Suprapubic skin (tissue), 4 donors: ENCODE data around the gene GFY. TPM values are rescaled to one million over a fixed set of nuclear protein-coding genes. Genes with fewer than 3 reads are reported as not detected.
A peak's percentile ranks its signal among the peaks of the same experiment; 100 is the strongest.
"Not testable (repeated sequence)": the region's sequence is repeated elsewhere in the genome, so short reads cannot be mapped to it uniquely, and the experiment has no call there.

Experiments used
- DNase-seq, 2 donors: peaks; one replicate each; pipeline ENCODE4 v3.0.0-alpha.2; 2019; ENCODE audit warnings: low spot score in 2 of 2
- H3K27ac ChIP-seq: fragments of 200-600 bp; sonication (generic); one replicate; pipeline ENCODE4 v1.5.1; 2019
- H3K27me3 ChIP-seq: fragments of 200-600 bp; sonication (generic); one replicate; pipeline ENCODE4 v1.5.1; 2019
- H3K36me3 ChIP-seq: fragments of 200-600 bp; sonication (generic); one replicate; pipeline ENCODE4 v1.5.1; 2019
- H3K4me1 ChIP-seq: fragments of 200-600 bp; sonication (generic); one replicate; pipeline ENCODE4 v1.5.1; 2019
- H3K4me3 ChIP-seq: fragments of 200-600 bp; sonication (generic); one replicate; pipeline ENCODE4 v1.5.1; 2019; ENCODE audit warnings: mild to moderate bottlenecking
- H3K9me3 ChIP-seq: fragments of 200-600 bp; sonication (generic); one replicate; pipeline ENCODE4 v1.5.1; 2019
- CTCF ChIP-seq, 2 donors: fragments of 200-600 bp in 1 of 2; fragments of 450-650 bp in 1 of 2; sonication (generic) in 1 of 2; IDR thresholded peaks; one replicate each; pipeline ENCODE4 v1.5.1; 2016 to 2019; ENCODE audit warnings: antibody characterized with exemption in 2 of 2, mild to moderate bottlenecking in 1 of 2, moderate library complexity in 1 of 2
- EP300 ChIP-seq: sonication (generic); formaldehyde crosslinking; IDR thresholded peaks from one replicate; pipeline ENCODE4 v1.6.1; 2017; ENCODE audit warnings: antibody characterized with exemption
- POLR2A ChIP-seq, 2 donors: fragments of 450-650 bp; IDR thresholded peaks; one replicate each; pipeline ENCODE4 v1.6.1; 2017; ENCODE audit warnings: antibody characterized with exemption in 2 of 2, mild to moderate bottlenecking in 2 of 2, moderate library complexity in 2 of 2
- POLR2AphosphoS5 ChIP-seq, 3 donors: sonication (generic); formaldehyde crosslinking; IDR thresholded peaks; one replicate each; pipeline ENCODE4 v1.6.1; 2017; ENCODE audit warnings: antibody characterized with exemption in 3 of 3
- WGBS: methylation state at CpG from one replicate; pipeline ENCODE4 v1.1.5; 2018; 5-methylcytosine and 5-hydroxymethylcytosine counted together
- total RNA-seq, 4 donors: library from RNA; depleted of rRNA; stranded (reverse); fragments of >200 nt; gene quantifications; one replicate each; pipeline ENCODE4 v1.1.0, GENCODE V29; 2016

The GFY gene
- total RNA-seq, 4 donors from 2014 or later, result not detected

- peak within 1 kb of the TSS; percentile 73 for H3K4me3 ChIP-seq
- peak; percentile 99 to 100 for DNase-seq
- peak within 1 kb of the TSS; percentile 96 for H3K27ac ChIP-seq
- WGBS, result under 1% methylated on average over 35 of the region's 66 CpGs
- peaks cover 6% of the 10 kb centered on the region for H3K36me3 ChIP-seq
- peaks cover 36% of the 10 kb centered on the region for H3K4me1 ChIP-seq
- TF ChIP-seq POLR2AphosphoS5 (IDR thresholded peaks at IDR 0.05), result peak; percentile 22 to 91 (median 79)
- TF ChIP-seq CTCF (IDR thresholded peaks at IDR 0.05), result no peak
- TF ChIP-seq EP300, result no peak
- peak; percentile 79 to 90 for TF ChIP-seq POLR2A (IDR thresholded peaks at IDR 0.05)
- H3K9me3 ChIP-seq, result no peaks in the 10 kb centered on the region
- no peaks in the 10 kb centered on the region for H3K27me3 ChIP-seq
These were observed 28.0 kb downstream of the GFY start, which contains the start of gene ALDH16A1 for GRCh38 chr19:49453013-49453756. TSS of gene ALDH16A1 (plus strand) at chr19:49453225. CDS start at chr19:49453332, 107 bp downstream.

- no peaks in the 10 kb centered on the region for H3K27me3 ChIP-seq
- H3K4me3 ChIP-seq, result peak overlapping the region; percentile 73
- peaks cover 6% of the 10 kb centered on the region for H3K36me3 ChIP-seq
- H3K9me3 ChIP-seq, result no peaks in the 10 kb centered on the region
- peaks cover 40% of the 10 kb centered on the region for H3K4me1 ChIP-seq
- TF ChIP-seq POLR2A (IDR thresholded peaks at IDR 0.05) (no peak), POLR2AphosphoS5 (IDR thresholded peaks at IDR 0.05) (no peak), CTCF (IDR thresholded peaks at IDR 0.05) (no peak)
- WGBS, result 48% methylated on average over 10 of the region's 10 CpGs
- peak overlapping the region; percentile 96 for H3K27ac ChIP-seq
- no peak for DNase-seq
These were observed 28.6 kb downstream of the GFY start for GRCh38 chr19:49453757-49454240.

- TF ChIP-seq EP300 (no peak), POLR2AphosphoS5 (IDR thresholded peaks at IDR 0.05) (peak in 1 of 3 donors; percentile 54)
- Histone ChIP-seq H3K36me3 (peaks cover 15% of the 10 kb centered on the region), H3K27ac (peak overlapping the region; percentile 61), H3K4me1 (peaks cover 35% of the 10 kb centered on the region), H3K27me3 (no peaks in the 10 kb centered on the region), H3K9me3 (no peaks in the 10 kb centered on the region), H3K4me3 (no peak overlapping the region)
- DNase-seq, result no peak
- WGBS, result 59% methylated on average over 5 of the region's 5 CpGs
These were observed 30.6 kb downstream of the GFY start for GRCh38 chr19:49455773-49456172.

- no peaks in the 10 kb centered on the region for H3K27me3 ChIP-seq
- WGBS, result 75% methylated on average over 5 of the region's 5 CpGs
- H3K27ac ChIP-seq, result peak overlapping the region; percentile 61
- no peak for DNase-seq
- TF ChIP-seq EP300, result no peak
- H3K36me3 ChIP-seq, result peaks cover 15% of the 10 kb centered on the region
- H3K4me1 ChIP-seq, result peaks cover 30% of the 10 kb centered on the region
- H3K9me3 ChIP-seq, result no peaks in the 10 kb centered on the region
- H3K4me3 ChIP-seq, result no peak overlapping the region
These were observed 31.1 kb downstream of the GFY start for GRCh38 chr19:49456326-49456725.

GRCh38 chr19:49458567-49458903, 33.3 kb downstream of the GFY start:
- Histone ChIP-seq H3K4me3 (no peak overlapping the region), H3K27ac (peak overlapping the region; percentile 52), H3K36me3 (peaks cover 20% of the 10 kb centered on the region), H3K9me3 (no peaks in the 10 kb centered on the region), H3K4me1 (peaks cover 24% of the 10 kb centered on the region), H3K27me3 (no peaks in the 10 kb centered on the region)
- TF ChIP-seq POLR2AphosphoS5 (IDR thresholded peaks at IDR 0.05), result no peak
- TF ChIP-seq EP300, result no peak
- TF ChIP-seq POLR2A (IDR thresholded peaks at IDR 0.05), result no peak
- no peak for TF ChIP-seq CTCF (IDR thresholded peaks at IDR 0.05)
- no peak for DNase-seq
- 100% methylated on average over 3 of the region's 5 CpGs for WGBS

- no peak overlapping the region for H3K27ac ChIP-seq
- over 99% methylated on average over 8 of the region's 12 CpGs for WGBS
- H3K36me3 ChIP-seq, result peaks cover 28% of the 10 kb centered on the region
These were observed 34.2 kb downstream of the GFY start for GRCh38 chr19:49459388-49459787.

GRCh38 chr19:49461130-49461529, 35.9 kb downstream of the GFY start:
- Histone ChIP-seq H3K36me3 (peaks cover 45% of the 10 kb centered on the region), H3K4me1 (peaks cover 11% of the 10 kb centered on the region)
- H3K27me3 ChIP-seq, H3K9me3 ChIP-seq, H3K4me3 ChIP-seq, H3K27ac ChIP-seq, DNase-seq: not testable (repeated sequence)
- no CpG with 5 or more reads among the region's 1 CpG for WGBS

More at GRCh38 chr19:49459388-49459787, 34.2 kb downstream of the GFY start:
- Histone ChIP-seq H3K4me3 (no peak overlapping the region), H3K27me3 (no peaks in the 10 kb centered on the region), H3K4me1 (peaks cover 16% of the 10 kb centered on the region), H3K9me3 (no peaks in the 10 kb centered on the region)
- no peak for TF ChIP-seq POLR2A (IDR thresholded peaks at IDR 0.05)
- TF ChIP-seq EP300, result no peak
- no peak for TF ChIP-seq CTCF (IDR thresholded peaks at IDR 0.05)
- TF ChIP-seq POLR2AphosphoS5 (IDR thresholded peaks at IDR 0.05), result no peak
- no peak for DNase-seq
